Epithelial cell of proximal tubule (primary cell): ENCODE measurements around the gene RNF186. TPM values are rescaled to one million over a fixed set of nuclear protein-coding genes. Genes with fewer than 3 reads are reported as not detected.

Experiments
- DNase-seq: peaks from one replicate; pipeline ENCODE4 v3.0.0-alpha.2; 2011; ENCODE audit warnings: low read depth
- H3K4me3 ChIP-seq: 2 replicates; pipeline ENCODE4 v1.5.1; 2011; ENCODE audit warnings: low read depth, mild to moderate bottlenecking, low read length
- total RNA-seq: library from RNA; depleted of rRNA; stranded (reverse); fragments of >200 nt; gene quantifications from 2 replicates; pipeline ENCODE4 v1.2.3, GENCODE V29; 2015
- TF ChIP-seq, protein P1 (sequence below): conservative IDR thresholded peaks from 2 replicates; pipeline ENCODE4 v1.5.1; 2012; ENCODE audit warnings: low read depth, mild to moderate bottlenecking, low read length

Gene RNF186, protein sequence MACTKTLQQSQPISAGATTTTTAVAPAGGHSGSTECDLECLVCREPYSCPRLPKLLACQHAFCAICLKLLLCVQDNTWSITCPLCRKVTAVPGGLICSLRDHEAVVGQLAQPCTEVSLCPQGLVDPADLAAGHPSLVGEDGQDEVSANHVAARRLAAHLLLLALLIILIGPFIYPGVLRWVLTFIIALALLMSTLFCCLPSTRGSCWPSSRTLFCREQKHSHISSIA
- not detected in 2 replicates for total RNA-seq

DNA sequence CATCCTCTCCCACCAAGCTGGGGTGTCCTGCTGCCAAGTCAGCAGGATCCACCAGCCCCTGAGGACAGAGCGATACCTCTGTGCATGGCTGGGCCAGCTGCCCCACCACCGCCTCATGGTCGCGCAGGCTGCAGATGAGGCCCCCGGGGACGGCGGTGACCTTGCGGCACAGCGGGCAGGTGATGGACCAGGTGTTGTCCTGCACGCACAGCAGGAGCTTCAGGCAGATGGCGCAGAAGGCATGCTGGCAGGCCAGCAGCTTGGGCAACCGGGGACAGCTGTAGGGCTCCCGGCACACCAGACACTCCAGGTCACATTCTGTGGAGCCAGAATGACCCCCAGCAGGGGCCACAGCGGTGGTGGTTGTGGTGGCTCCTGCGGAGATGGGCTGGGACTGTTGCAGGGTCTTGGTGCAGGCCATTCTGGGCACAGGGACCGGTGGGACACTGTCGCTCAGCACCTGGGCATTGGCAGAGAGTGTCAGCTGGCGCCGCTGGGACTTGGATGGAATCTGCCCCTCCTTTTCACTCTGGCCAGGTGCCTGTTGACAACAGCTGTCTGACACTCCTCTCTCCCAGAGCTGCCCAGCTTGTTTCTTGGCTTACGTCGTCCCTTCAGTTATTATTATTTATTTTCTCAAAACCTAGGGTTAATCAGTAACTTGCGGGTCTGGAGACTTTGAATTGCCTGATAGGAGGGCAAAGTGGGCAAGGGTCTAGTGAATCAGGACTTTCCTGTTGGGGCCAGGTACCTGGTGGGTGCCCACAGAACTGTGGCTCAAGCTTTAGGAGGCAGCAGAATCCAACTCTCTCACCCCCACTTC is at the start of gene RNF186:
TSS of gene RNF186 (minus strand) at position 603 of the 823 bp plus-strand sequence. CDS start at position 421, 182 bp downstream.
- TF ChIP-seq, protein P1, sequence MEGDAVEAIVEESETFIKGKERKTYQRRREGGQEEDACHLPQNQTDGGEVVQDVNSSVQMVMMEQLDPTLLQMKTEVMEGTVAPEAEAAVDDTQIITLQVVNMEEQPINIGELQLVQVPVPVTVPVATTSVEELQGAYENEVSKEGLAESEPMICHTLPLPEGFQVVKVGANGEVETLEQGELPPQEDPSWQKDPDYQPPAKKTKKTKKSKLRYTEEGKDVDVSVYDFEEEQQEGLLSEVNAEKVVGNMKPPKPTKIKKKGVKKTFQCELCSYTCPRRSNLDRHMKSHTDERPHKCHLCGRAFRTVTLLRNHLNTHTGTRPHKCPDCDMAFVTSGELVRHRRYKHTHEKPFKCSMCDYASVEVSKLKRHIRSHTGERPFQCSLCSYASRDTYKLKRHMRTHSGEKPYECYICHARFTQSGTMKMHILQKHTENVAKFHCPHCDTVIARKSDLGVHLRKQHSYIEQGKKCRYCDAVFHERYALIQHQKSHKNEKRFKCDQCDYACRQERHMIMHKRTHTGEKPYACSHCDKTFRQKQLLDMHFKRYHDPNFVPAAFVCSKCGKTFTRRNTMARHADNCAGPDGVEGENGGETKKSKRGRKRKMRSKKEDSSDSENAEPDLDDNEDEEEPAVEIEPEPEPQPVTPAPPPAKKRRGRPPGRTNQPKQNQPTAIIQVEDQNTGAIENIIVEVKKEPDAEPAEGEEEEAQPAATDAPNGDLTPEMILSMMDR = no peak
- no peak within 1 kb of the TSS for H3K4me3 ChIP-seq
- no peak for DNase-seq

DNA sequence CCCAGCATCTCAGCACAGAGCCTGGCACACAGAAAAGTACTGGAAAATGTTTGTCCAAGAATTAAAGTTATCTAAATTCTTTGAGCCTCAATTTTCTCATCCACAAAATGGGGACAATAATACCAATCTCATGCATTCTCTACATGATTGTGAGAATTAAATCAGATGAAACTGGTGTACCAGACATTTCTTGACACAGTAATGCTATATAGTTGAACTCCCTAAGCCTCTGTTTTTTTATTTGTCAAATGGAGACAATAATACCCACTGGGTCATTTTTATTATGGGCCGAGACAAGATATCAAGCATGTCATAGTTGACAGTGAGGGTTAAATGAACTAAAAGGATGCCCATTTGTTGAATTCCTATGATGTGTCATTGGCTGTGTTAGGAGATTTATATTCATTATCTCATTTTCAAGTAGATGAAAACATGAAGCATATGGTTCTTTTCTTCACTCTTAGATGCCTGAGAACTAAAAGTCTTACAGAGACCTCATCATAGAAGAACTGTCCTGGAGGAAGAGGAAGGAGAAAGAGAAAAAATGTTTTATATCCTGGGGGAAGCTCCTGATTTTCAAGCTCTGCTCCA is 49.6 kb upstream of the RNF186 start:
- no peak overlapping the region for H3K4me3 ChIP-seq
- no peak for DNase-seq
- TF ChIP-seq, protein P1 = no peak

DNA sequence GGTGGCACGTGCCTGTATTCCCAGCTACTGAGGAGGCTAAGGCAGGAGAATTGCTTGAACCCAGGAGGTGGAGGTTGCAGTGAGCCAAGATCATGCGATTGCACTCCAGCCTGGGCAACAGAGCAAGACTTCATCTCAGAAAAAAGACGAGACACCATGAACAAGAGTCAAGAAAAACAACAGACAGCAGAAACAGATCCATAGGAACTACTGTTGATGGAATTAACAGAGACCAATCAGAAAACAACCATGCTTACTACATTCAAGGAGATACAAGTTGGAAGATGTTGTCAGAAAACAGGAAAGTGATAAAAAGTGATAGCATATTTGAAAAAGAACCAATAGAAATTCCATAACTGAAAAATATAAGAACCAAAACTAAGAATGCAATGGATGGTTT is 47.9 kb upstream of the RNF186 start:
- DNase-seq = no peak
- TF ChIP-seq, protein P1 = no peak
- H3K4me3 ChIP-seq = no peak overlapping the region

DNA sequence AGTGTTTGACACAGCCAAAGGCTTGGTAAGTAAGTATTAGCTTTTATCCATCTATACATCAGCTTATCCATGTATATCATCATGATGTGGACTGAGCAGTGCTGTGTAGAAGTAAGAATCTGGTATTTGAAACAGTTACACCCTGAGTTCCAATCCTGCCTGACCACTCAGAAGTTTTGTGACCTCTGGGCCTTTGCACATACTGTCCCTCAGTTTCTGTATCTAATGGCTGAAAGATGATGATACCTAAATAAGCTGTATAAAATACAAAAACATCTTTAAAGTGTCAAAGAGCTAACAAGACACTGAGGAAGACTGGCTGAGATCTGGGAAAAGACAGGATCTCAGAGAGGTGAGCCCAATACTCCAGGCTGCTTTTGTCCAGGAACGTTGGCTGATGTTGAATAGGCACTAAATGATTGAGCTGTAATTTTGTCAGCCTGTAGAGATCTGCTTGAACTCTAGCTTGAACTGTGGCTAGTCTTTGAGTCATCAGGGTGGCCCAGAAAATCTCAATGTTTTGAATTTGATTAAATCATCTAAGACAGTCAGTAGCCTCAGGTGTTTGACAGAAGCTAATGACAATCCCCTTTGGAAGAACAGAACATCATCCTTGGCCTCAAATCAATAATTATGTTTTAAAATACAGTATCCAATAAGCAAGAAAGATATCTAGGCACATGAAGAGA is 46.9 kb upstream of the RNF186 start:
- DNase-seq = no peak
- TF ChIP-seq, protein P1 = no peak
- no peak overlapping the region for H3K4me3 ChIP-seq

DNA sequence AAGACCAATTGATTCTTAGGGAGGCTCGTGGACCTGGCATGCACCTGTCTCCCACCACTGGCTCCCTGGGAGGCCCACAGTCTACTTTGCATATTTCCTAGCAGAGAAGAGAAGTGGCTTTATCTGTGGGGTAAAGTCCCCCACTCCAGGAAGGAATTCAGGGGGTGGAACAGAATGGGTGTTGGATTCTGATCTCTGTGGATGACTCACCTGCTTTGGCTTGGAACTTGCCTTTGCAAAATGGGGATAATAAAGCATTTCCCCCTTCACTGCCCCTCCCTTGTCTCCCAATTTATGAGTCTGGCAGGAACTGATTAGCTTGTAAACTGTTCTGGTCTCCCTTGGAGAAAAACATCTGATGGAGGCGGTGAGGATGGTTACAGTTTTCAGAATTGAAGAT is 46.0 kb upstream of the RNF186 start:
- TF ChIP-seq, protein P1 = no peak
- H3K4me3 ChIP-seq = no peak overlapping the region
- no peak for DNase-seq

DNA sequence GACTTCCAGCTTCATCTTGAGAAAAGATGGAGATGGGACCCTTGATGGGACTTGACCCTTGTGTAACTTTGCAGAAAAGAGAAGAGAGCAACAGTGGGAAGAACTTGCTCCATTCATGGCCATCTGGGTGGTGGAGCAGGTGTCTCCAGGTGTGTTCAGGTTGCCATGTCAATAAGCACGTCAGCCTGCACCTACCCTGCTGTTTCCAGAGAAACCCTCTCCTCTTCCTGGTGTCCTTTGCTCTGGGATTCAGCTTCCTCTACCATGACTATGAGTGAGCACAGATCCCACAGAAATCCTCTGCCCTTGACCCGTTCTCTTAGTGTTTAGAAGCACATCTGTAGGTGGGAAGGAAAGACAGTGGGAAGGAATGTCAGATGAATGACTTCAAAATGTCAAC is 45.3 kb upstream of the RNF186 start:
- TF ChIP-seq, protein P1 = no peak
- no peak for DNase-seq

More for the DNA sequence above, 45.3 kb upstream of the RNF186 start:
- H3K4me3 ChIP-seq = no peak overlapping the region
